ENCODE measurements around the gene LRRC56. TPM values are rescaled to one million over a fixed set of nuclear protein-coding genes. Genes with fewer than 3 reads are reported as not detected.

LRRC56 gene
- total and polyA plus RNA-seq, 2 of the 13 experiments (the other 11 are each of a cell fraction or from before 2014, with no cell fraction given), result 0.11 to 0.29 TPM

DNA sequence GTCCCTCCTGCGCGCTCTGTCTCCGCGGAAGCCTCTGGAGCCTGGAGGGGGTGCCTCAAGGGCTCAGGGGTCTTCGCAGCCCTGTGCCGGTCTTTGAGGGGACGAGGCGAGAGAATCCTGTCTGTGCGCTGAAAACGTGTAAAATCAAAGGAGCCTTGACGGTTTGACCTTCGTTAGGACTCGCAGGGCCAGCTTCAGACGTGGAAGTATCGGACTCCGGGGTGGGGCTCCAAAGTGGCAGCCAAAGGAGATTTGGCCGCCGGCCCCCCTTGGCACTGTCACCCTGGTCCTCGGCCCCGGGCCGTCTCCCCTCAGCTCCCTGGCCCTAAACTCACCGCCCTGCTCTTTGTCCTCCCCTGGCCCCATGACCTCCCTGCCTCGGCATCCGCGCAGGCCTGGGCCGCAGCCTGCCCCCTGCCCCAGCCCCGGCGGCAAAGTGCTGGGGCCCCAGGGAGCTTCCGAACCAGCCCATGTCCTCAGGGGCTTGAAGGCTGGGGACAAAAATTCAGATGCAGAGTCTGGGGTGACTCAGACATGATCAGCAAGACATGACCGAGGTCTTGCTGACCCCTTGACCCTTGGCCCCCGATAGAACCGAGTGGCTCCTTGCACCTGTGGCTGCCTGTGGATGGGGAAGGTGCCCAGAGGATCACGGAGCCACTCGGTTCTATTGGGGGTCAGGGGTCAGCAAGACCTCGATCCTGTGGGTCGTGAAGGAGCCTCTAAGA lies 32.0 kb downstream of the LRRC56 start (continued):
- TF ChIP-seq MAF1 (CRISPR knock-in tag; IDR thresholded peaks at IDR 0.05; ENCODE audit: borderline replicate concordance), result no peak
- no peak for TF ChIP-seq ZNF780A (CRISPR knock-in tag; IDR thresholded peaks at IDR 0.05)
- TF ChIP-seq ZNF781 (CRISPR knock-in tag; IDR thresholded peaks at IDR 0.05; ENCODE audit: borderline replicate concordance, not compliant biosample characterization), result no peak
- TF ChIP-seq, protein P1, sequence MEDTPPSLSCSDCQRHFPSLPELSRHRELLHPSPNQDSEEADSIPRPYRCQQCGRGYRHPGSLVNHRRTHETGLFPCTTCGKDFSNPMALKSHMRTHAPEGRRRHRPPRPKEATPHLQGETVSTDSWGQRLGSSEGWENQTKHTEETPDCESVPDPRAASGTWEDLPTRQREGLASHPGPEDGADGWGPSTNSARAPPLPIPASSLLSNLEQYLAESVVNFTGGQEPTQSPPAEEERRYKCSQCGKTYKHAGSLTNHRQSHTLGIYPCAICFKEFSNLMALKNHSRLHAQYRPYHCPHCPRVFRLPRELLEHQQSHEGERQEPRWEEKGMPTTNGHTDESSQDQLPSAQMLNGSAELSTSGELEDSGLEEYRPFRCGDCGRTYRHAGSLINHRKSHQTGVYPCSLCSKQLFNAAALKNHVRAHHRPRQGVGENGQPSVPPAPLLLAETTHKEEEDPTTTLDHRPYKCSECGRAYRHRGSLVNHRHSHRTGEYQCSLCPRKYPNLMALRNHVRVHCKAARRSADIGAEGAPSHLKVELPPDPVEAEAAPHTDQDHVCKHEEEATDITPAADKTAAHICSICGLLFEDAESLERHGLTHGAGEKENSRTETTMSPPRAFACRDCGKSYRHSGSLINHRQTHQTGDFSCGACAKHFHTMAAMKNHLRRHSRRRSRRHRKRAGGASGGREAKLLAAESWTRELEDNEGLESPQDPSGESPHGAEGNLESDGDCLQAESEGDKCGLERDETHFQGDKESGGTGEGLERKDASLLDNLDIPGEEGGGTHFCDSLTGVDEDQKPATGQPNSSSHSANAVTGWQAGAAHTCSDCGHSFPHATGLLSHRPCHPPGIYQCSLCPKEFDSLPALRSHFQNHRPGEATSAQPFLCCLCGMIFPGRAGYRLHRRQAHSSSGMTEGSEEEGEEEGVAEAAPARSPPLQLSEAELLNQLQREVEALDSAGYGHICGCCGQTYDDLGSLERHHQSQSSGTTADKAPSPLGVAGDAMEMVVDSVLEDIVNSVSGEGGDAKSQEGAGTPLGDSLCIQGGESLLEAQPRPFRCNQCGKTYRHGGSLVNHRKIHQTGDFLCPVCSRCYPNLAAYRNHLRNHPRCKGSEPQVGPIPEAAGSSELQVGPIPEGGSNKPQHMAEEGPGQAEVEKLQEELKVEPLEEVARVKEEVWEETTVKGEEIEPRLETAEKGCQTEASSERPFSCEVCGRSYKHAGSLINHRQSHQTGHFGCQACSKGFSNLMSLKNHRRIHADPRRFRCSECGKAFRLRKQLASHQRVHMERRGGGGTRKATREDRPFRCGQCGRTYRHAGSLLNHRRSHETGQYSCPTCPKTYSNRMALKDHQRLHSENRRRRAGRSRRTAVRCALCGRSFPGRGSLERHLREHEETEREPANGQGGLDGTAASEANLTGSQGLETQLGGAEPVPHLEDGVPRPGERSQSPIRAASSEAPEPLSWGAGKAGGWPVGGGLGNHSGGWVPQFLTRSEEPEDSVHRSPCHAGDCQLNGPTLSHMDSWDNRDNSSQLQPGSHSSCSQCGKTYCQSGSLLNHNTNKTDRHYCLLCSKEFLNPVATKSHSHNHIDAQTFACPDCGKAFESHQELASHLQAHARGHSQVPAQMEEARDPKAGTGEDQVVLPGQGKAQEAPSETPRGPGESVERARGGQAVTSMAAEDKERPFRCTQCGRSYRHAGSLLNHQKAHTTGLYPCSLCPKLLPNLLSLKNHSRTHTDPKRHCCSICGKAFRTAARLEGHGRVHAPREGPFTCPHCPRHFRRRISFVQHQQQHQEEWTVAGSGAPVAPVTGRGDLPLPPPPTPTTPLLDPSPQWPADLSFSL (CRISPR knock-in tag; IDR thresholded peaks at IDR 0.05), result no peak
- TF ChIP-seq, protein P2, sequence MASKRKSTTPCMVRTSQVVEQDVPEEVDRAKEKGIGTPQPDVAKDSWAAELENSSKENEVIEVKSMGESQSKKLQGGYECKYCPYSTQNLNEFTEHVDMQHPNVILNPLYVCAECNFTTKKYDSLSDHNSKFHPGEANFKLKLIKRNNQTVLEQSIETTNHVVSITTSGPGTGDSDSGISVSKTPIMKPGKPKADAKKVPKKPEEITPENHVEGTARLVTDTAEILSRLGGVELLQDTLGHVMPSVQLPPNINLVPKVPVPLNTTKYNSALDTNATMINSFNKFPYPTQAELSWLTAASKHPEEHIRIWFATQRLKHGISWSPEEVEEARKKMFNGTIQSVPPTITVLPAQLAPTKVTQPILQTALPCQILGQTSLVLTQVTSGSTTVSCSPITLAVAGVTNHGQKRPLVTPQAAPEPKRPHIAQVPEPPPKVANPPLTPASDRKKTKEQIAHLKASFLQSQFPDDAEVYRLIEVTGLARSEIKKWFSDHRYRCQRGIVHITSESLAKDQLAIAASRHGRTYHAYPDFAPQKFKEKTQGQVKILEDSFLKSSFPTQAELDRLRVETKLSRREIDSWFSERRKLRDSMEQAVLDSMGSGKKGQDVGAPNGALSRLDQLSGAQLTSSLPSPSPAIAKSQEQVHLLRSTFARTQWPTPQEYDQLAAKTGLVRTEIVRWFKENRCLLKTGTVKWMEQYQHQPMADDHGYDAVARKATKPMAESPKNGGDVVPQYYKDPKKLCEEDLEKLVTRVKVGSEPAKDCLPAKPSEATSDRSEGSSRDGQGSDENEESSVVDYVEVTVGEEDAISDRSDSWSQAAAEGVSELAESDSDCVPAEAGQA (IDR thresholded peaks at IDR 0.05; ENCODE audit: low read depth), result no peak
- TF ChIP-seq, protein P2 (CRISPR knock-in tag; IDR thresholded peaks at IDR 0.05; ENCODE audit: borderline replicate concordance), result no peak
- TF ChIP-seq, protein P3, sequence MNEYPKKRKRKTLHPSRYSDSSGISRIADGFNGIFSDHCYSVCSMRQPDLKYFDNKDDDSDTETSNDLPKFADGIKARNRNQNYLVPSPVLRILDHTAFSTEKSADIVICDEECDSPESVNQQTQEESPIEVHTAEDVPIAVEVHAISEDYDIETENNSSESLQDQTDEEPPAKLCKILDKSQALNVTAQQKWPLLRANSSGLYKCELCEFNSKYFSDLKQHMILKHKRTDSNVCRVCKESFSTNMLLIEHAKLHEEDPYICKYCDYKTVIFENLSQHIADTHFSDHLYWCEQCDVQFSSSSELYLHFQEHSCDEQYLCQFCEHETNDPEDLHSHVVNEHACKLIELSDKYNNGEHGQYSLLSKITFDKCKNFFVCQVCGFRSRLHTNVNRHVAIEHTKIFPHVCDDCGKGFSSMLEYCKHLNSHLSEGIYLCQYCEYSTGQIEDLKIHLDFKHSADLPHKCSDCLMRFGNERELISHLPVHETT (CRISPR knock-in tag; conservative IDR thresholded peaks at IDR 0.05), result no peak
- TF ChIP-seq ETV5 (CRISPR knock-in tag; IDR thresholded peaks at IDR 0.05; ENCODE audit: borderline replicate concordance), result peak; percentile 14; the same call in 1 of the 2 replicates
- TF ChIP-seq ZNF569 (CRISPR knock-in tag; IDR thresholded peaks at IDR 0.05; ENCODE audit: borderline replicate concordance), result no peak
- TF ChIP-seq, protein P4, sequence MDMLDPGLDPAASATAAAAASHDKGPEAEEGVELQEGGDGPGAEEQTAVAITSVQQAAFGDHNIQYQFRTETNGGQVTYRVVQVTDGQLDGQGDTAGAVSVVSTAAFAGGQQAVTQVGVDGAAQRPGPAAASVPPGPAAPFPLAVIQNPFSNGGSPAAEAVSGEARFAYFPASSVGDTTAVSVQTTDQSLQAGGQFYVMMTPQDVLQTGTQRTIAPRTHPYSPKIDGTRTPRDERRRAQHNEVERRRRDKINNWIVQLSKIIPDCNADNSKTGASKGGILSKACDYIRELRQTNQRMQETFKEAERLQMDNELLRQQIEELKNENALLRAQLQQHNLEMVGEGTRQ (IDR thresholded peaks at IDR 0.05; ENCODE audit: low read depth, low read length), result no peak
- TF ChIP-seq, protein P4 (CRISPR knock-in tag; IDR thresholded peaks at IDR 0.05; ENCODE audit: borderline replicate concordance), result no peak
